ENCODE data around the gene ZNF577. TPM values are rescaled to one million over a fixed set of nuclear protein-coding genes. Genes with fewer than 3 reads are reported as not detected.
A peak's percentile ranks its signal among the peaks of the same experiment; 100 is the strongest.
"Not testable (repeated sequence)": the region's sequence is repeated elsewhere in the genome, so short reads cannot be mapped to it uniquely, and the experiment has no call there.

Gene ZNF577
- total RNA-seq, 2 donors from 2014 or later: 23.8 to 78.2 TPM

DNA sequence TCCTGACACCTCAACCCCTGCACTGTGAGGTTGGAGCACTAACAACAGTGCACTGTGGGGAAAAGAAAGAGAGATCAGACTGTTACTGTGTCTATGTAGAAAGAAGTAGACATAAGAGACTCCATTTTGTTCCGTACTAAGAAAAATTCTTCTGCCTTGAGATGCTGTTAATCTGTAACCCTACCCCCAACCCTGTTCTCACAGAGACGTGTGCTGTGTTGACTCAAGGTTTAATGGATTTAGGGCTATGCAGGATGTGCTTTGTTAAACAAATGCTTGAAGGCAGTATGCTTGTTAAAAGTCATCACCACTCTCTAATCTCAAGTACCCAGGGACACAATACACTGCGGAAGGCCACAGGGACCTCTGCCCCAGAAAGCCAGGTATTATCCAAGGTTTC is 17.9 kb upstream of the ZNF577 start:
- peak overlapping the region; percentile 91 to 94 for H3K27ac ChIP-seq
- WGBS: 42% methylated on average over 3 of the region's 3 CpGs
- DNase-seq (ENCODE audit: low spot score); H3K9me3 ChIP-seq; H3K4me1 ChIP-seq (replicated peaks); H3K4me3 ChIP-seq; H3K27me3 ChIP-seq (replicated peaks; ENCODE audit: insufficient read depth); H3K36me3 ChIP-seq: not testable (repeated sequence)
- peak; percentile 58 for TF ChIP-seq POLR2AphosphoS5 (IDR thresholded peaks at IDR 0.05)
- intact Hi-C loops (cut with DNase I): loop anchor here (2.0 kb wide), 1 partner anchor 21 kb away; the partner anchor contains the start of gene ZNF613

- H3K9me3 ChIP-seq: no peaks in the 10 kb centered on the region
- no peaks in the 10 kb centered on the region for H3K36me3 ChIP-seq
- peak overlapping the region; percentile 91 to 94 for H3K27ac ChIP-seq
- WGBS: 49% methylated on average over 3 of the region's 3 CpGs
- TF ChIP-seq POLR2A (IDR thresholded peaks at IDR 0.05) (no peak), CTCF (IDR thresholded peaks at IDR 0.05) (no peak), POLR2AphosphoS5 (IDR thresholded peaks at IDR 0.05) (no peak)
- H3K27me3 ChIP-seq (replicated peaks; ENCODE audit: insufficient read depth): no peaks in the 10 kb centered on the region
- intact Hi-C loops (cut with DNase I): loop anchor here (2.0 kb wide), 1 partner anchor 22 kb away; the partner anchor contains the start of gene ZNF613
- H3K4me1 ChIP-seq (replicated peaks): no peaks in the 10 kb centered on the region
- H3K4me3 ChIP-seq: peak overlapping the region in 1 of 2 donors; percentile 63
- DNase-seq (ENCODE audit: low spot score): no peak
These were observed 17.5 kb upstream of the ZNF577 start for GRCh38 chr19:51905206-51905605.

- DNase-seq (ENCODE audit: low spot score): peak; percentile 81
- no peaks in the 10 kb centered on the region for H3K4me1 ChIP-seq (replicated peaks)
- peak within 1 kb of the TSS; percentile 63 for H3K4me3 ChIP-seq
- under 1% methylated on average over 41 of the region's 43 CpGs for WGBS
- no peaks in the 10 kb centered on the region for H3K27me3 ChIP-seq (replicated peaks; ENCODE audit: insufficient read depth)
- no peaks in the 10 kb centered on the region for H3K9me3 ChIP-seq
- TF ChIP-seq POLR2AphosphoS5 (IDR thresholded peaks at IDR 0.05): peak; percentile 80
- no peak for TF ChIP-seq CTCF (IDR thresholded peaks at IDR 0.05)
- TF ChIP-seq POLR2A (IDR thresholded peaks at IDR 0.05): peak; percentile 22
- H3K36me3 ChIP-seq: peaks cover 0 to 1% of the 10 kb centered on the region in 2 donors
- intact Hi-C loops (cut with DNase I): loop anchor here (2.0 kb wide), 1 partner anchor 22 kb away; the partner anchor contains the start of gene ZNF613
- peak within 1 kb of the TSS; percentile 91 to 94 for H3K27ac ChIP-seq
These were observed 16.8 kb upstream of the ZNF577 start, which contains the start of gene ZNF649 for GRCh38 chr19:51904331-51905165. ZNF649 (minus strand) TSS chr19:51905017; CDS start chr19:51900107, 4,910 bp downstream.

GRCh38 chr19:51903192-51903591 is 15.4 kb upstream of the ZNF577 start:
- Histone ChIP-seq H3K4me1 (replicated peaks) (no peaks in the 10 kb centered on the region), H3K9me3 (no peaks in the 10 kb centered on the region), H3K27me3 (replicated peaks; ENCODE audit: insufficient read depth) (no peaks in the 10 kb centered on the region), H3K4me3 (peak overlapping the region; percentile 63), H3K27ac (peak overlapping the region in 1 of 2 donors; percentile 91), H3K36me3 (peaks cover 0 to 15% of the 10 kb centered on the region in 2 donors)
- 74% methylated on average over 8 of the region's 8 CpGs for WGBS
- no peak for DNase-seq (ENCODE audit: low spot score)
- no peak for TF ChIP-seq POLR2A (IDR thresholded peaks at IDR 0.05)
- no peak for TF ChIP-seq CTCF (IDR thresholded peaks at IDR 0.05)
- TF ChIP-seq POLR2AphosphoS5 (IDR thresholded peaks at IDR 0.05): no peak
- intact Hi-C loops (cut with DNase I): no loop called here

- Histone ChIP-seq H3K27ac (no peak overlapping the region), H3K9me3 (no peaks in the 10 kb centered on the region), H3K4me3 (no peak overlapping the region), H3K4me1 (replicated peaks) (no peaks in the 10 kb centered on the region), H3K27me3 (replicated peaks; ENCODE audit: insufficient read depth) (no peaks in the 10 kb centered on the region), H3K36me3 (peaks cover under 1 to 17% of the 10 kb centered on the region in 2 donors)
- 95% methylated on average over 4 of the region's 4 CpGs for WGBS
- intact Hi-C loops (cut with DNase I): no loop called here
- DNase-seq (ENCODE audit: low spot score): no peak
- TF ChIP-seq POLR2AphosphoS5 (IDR thresholded peaks at IDR 0.05): no peak
- TF ChIP-seq CTCF (IDR thresholded peaks at IDR 0.05): no peak
- no peak for TF ChIP-seq POLR2A (IDR thresholded peaks at IDR 0.05)
These were observed 14.1 kb upstream of the ZNF577 start for GRCh38 chr19:51901860-51902259.
